DMS153 treated with DMSO at 0.1 percent for 48 hours (cell line): Measurements from ENCODE around the gene INTS12.
A peak's percentile ranks its signal among the peaks of the same experiment; 100 is the strongest.

Experiments used
- DNase-seq: peaks from one replicate; lab custom pipeline; 2025; ENCODE audit not compliant: unreplicated experiment; lab: John Stamatoyannopoulos, UW

INTS12 gene

DNA sequence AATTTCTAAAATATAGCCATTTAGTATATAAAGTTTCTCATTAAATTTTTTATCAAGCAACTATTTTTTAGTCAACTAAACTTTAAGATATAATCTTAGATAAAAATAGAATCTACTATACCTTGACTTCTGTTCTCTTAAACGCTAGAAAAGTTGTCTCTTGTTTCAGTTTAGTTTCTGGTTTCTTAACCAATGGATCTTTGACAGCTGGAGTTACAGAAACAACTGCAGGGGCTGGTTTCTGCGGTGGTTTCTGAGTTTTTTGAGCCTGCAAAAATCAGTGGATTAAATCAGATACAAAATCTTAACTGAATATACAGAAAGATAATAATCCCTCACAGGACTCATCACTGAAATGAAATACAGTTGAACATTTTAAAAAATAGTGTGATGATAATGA, 21.9 kb downstream of the INTS12 start:
- no peak for DNase-seq

DNA sequence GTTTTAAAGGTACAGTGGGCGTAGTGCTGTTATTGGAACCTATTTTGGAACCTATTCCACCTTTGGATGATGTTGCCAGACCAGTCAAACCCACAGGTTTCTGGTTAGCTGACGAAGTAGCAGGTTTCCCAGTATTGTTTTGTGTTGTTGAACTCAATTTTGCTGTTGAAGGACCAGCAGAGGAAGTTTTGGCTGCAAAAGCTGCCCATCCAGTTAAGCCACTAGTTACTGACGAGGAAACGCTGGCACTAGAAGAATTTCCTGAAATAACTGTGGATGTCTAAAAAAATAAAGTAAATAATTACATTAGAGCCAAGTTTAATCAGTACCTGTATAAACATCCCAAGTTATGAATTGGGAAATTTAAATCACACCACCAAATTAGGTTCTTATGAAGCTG, 25.5 kb downstream of the INTS12 start:
- DNase-seq: no peak

DNA sequence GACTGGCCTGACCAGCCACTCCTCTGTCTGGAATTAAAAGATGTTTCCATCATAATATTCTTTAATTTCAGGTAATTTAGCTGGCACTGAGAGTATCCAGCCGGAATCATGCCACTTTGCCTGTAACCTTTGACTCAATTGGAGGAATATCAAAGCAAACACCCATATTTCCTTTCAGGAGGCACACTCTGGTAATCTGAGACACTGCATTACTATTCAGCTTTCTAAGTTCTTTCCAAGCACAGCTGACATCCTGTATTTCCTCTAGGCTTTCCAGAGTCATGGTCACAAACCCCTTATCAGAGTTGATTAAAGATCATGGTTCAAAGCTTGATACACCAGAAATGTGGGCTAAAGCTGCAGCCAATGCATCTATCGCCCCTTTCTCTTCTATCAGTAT, 29.3 kb downstream of the INTS12 start:
- DNase-seq: no peak

DNA sequence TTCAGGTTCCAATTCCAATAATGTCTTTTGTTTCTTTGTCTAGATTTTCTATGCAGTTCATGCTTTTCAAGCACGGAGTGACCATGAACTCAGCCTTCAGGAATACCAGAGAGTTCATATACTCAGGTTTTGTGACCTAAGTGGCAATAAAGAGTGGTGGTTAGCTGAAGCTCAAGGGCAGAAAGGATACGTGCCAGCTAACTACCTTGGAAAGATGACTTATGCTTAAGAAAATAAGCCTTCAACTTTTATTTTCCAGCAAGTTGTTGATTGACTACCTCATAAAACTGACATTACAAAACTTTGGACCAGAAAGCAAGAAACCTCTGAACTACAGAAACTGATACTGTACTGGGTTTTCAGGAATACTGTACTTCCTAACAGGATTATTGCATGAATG, 30.8 kb downstream of the INTS12 start:
- DNase-seq: no peak

DNA sequence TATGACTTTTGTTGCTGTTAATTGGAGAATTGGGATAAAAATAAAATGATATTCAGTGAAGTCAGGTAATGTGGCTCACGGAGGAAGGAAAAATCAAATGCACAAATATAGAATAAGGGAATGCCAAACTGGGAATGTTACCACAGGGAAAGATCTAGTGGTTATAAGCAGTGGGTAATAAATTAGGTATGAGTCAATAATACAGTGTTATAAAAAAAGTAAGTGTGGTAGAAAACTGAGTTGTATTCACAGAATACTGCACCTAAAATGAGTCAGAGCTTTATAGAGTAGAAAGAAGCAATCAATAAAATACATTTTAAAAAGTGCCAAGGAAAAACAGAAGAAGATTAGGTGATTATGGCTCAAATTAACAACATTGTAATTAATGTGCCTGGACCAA, 34.5 kb downstream of the INTS12 start:
- no peak for DNase-seq

DNA sequence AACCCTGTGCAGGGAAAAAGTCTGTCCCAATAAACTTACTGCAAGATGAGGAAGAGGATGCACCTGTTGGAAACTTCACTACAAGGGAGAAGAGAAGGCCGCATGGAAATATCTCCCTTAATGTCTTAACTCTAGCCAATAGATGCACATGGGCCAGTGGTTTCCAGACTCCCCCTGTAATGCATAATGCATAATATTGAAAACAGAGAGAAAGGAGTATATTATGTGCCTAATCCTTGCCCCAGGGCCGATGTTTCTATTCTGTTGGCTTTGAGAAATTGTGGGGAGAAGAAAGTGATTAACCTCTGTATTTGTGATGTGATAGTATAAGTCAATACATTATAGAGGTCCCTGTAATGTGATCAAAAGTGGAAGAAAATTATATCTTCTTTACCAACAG, 37.2 kb downstream of the INTS12 start:
- DNase-seq: no peak

DNA sequence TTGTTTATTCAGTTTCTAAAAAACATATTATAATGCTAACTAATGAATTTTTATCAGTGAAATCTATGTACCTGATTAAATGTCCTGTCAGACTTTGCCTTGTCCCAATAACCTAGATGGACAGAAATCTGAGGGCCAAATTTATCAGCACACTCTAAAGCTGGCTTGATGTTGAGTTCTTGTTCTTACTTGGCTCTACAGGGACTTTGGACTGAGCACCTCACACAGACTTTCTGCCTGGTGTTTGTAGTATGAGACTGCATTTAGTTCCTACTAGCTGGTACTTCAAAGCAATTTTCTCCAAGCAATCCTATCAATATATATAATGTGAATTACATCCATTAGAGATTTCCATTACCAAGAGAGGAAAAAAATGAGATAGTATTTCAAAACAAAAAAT, 37.8 kb downstream of the INTS12 start:
- no peak for DNase-seq

DNA sequence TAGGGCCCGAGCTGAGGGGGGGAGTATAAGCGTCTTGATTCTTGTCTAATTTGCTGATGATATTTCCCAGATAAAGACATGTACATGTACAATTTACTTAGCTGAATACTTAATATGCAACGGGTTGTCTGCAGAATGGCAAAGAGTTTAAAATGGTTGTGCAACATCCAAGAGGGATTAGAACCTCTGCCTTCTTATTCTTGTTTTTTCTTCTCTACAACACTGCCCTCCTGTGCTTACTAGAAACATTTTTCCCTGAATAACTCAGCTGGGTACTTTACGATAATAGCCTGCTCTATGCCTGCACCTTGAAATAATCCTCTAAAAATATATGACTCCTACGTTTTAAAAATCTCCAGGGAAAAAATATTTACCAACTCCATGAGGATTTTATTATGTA, 41.8 kb downstream of the INTS12 start:
- DNase-seq: no peak

DNA sequence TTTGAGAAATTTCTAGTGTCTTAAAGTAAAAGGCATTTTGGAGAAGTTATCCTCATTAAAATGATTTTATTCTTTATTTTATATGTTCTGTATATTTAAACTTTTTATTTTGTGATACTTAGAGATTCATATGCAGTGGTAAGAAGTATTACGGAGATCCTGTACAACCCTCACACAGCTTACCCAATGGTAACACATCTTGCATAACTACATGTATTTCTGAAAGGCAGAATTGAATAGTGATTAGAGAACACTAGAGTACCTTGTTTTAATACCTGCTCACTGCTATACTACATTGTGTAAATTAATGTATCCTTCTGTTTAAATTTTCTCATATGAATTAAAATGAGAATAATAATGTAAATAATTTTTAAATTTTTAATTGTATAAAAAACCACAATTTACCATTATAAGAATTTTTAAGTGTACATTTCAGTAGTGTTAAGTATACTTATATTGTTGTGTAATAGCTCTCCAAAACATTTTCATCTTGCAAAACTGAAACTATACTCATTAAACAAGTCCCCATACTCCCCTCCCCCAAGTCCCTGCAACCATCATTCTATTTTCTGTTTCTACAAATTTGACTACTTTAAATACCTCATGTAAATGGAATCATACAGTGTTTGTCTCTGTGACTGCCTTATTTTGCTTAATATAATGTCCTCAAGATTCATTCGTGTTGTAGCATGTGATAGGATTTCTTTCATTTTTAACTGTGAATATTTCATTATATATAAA, 45.4 kb downstream of the INTS12 start:
- no peak for DNase-seq

DNA sequence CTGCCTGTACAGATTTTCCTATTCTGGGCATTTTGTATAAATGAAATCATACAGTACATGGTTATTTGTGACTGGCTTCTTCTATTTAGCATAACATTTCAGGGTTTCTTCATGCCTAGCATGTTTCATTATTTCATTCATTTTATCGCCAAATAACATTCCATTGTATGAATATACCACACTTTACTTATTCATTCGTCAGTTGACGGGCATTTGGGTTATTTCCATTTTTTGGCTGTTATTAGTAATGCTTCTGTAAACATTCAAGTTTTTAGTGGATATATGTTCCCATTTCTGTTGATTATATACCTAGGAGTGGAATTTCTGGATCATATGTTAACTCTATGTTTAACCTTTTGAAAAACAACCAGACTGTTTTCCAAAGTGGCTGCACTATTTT, 47.5 kb downstream of the INTS12 start:
- DNase-seq: no peak

DNA sequence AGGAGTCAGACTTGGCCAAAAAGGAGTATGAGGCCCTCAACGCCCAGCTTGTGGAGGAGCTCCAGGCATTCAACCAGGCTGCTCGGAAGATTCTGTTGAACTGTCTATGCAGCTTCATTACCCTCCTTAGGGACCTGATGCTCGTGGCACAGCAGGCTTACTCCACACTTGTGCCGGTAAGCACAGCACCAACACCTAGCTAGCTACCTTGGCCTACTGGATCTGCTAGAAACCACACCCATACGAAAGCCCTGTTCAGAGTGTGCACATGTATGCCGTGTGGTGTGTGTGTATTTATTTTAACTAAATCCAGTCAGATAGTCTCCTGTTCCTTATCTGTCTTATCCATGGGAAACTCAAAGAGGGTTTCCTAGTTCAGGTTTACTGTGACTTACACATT, 49.3 kb downstream of the INTS12 start:
- DNase-seq: no peak

DNA sequence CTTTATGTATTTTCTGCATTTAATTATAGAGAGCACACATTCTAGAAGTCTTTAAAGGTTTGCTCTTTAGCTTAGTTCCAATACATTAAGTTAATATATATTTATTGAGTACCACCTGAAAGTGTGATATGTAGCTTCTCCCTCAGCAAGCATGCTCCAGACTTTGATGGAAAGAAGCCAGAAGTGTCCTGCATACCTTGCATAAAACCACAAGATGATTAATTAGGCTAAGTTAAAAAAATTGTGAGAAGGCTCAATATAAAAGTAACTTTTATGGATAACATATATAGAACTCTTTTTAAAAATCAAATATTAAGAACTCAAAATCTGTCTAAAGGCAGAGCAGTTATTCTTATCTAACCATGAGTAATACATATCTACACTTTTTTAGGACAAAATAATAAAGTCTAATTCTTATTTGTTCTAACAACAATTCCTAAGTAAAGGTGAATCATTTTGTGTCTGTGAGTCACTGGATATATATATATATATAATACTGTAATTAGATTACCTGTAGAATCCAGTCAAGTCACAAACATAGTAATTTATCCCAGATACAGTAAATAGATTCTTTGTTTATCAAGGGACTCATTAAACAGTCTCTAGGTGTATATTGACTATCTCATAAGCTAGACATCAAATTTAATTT, 51.2 kb downstream of the INTS12 start:
- DNase-seq: no peak

DNA sequence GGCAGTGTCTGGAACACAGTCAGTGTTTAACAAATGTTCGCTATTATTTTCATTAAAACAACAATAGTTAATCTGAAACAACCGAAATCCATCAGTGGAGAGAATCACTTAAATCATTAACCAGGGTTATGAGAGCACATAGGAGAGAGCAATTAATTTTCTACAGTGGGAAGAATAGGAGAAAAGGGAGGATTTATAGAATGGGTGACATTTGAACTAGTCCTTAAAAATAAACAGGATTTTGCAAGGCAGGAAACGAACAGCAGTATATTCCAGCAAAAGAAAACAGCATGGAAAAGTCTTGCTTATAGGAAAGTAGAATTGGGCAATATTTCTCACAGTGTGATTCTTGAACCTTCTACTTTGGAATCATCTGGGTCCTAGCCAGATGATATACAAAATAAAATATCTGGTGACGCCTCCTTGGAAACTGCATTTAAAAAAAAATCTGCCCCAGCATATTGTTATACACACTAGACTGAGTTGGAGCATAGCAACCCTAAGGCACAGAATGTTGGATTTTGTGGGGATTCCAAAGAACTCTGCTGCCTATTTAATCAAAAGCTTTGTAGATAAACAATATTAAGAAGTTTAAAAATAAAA, 56.1 kb downstream of the INTS12 start:
- no peak for DNase-seq

DNA sequence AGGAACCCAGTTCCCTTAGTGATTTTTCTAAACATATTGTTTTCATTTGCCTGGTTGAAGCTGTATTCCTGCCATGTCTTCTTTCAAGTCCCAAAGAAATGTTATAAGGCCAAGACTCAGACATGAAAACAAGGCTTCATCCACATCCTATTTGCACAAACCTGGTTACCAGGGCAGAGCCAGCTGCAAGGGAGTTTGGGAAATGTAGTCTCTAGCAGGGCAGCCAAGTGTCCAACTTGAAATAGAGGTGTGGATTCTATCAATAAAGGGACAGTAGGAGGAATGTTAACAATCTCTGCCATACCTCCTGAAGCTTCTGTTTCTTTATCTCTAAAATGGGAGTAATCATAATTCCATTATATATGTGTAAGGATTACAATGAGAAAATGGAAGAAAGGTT, 56.6 kb downstream of the INTS12 start:
- DNase-seq: no peak

DNA sequence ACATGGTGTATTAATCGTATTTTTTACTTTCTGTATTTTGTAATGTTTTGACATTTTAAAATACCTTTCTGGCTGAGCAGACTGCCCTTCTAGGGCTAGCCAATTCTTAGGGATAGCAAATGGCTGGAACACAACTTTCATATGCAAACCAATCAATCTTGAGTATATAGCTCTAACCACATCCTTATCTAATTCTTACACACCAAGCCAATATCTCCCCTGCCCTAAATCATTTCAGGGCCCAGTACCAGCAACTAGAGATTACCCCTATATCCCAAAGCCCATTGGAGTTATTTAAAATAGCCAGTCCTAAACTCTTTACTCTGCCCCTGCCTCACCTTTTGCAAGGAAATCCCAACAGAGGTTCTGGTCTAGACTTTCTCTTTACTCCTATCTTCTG, 58.3 kb downstream of the INTS12 start:
- DNase-seq: no peak

DNA sequence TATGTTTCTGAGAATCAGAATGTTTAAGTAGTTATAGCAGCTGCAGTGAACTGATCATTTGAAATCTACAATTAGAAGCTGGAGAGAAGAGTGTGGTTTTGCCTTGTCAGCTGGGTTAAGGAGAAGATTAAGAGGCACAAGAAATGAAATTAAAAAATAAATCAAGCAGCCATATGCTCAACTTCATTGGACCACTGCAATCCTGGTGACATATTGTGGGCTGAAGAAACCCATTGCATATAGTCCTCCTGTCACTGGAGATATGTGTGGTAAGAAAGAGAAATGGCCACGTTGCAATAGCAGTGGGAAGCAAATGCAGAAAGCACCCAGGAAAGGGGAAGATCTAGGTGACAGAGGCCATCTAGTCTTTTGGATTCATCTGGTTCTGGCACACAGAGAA, 63.0 kb downstream of the INTS12 start:
- no peak for DNase-seq

DNA sequence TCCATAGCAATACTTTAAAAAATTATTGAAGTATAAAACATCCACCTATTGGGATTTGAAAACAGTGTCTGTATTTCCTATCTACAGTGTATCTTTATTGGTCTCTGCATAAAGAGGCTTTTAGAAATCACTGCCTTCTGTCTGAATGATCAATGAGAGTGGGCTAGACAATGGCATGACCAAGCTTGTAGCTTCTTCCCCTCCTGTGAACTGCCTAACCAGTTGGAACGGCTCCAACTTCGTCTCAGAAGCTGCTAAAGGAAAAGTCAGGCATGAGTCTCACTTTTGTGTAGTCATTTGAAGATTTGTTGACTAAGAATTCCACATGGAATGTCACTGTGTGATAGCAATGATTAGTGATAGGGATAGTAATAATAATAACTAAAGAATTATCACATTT, 64.2 kb downstream of the INTS12 start:
- DNase-seq: no peak

DNA sequence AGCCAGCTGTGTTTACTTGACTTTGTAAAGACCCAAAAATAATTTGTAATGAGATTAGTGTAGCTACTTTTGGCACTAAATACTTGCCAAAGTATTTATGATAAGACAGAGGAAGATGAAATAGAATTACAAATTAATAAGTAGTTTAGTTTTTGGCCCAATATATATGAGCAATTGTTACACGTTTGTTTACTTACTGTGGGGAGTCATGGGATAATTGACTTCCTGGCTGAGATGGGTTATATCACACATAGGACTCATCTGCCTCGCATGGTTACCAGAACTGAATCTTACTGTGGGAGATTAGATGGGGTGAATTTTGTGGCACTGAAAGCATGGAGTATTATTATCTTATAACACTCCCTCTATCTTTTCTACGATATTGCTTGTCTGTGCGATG, 66.6 kb downstream of the INTS12 start:
- no peak for DNase-seq

DNA sequence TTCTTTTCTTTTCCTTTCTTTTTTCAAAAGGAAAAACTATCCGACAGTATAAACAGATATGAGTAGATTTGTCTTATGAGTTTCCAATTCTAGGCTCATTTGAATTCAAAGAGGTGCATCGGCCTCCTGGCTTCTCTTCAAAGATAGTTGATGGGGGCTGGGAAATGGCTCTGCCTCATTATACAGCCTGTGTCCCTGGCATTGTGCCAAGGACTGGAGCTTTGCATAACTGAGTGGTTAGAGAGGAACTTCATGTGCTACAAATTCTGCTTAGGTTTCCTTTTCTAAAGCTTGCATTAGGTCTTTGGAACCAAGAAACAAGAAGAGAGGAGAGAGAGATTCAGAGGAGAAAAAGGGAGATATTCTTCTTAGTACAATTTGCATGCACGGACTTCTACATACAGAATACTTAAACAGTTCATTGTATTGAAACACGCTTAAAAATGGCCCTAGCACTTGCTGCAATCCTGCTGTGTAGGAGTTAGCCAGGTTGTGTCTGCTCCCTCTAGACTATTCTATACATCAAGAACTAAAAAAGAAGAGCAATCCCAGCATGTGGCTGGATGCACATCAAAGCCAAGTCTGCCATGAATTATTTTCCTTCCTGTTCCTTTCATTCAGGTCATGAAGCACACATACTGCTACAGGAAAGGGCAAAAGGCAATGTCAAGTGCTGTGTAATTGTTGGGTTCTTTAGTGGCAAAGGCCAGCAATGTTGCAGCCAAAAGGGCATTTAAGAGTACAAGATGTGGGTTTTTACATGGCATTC, 70.9 kb downstream of the INTS12 start:
- DNase-seq: peak; percentile 72

DNA sequence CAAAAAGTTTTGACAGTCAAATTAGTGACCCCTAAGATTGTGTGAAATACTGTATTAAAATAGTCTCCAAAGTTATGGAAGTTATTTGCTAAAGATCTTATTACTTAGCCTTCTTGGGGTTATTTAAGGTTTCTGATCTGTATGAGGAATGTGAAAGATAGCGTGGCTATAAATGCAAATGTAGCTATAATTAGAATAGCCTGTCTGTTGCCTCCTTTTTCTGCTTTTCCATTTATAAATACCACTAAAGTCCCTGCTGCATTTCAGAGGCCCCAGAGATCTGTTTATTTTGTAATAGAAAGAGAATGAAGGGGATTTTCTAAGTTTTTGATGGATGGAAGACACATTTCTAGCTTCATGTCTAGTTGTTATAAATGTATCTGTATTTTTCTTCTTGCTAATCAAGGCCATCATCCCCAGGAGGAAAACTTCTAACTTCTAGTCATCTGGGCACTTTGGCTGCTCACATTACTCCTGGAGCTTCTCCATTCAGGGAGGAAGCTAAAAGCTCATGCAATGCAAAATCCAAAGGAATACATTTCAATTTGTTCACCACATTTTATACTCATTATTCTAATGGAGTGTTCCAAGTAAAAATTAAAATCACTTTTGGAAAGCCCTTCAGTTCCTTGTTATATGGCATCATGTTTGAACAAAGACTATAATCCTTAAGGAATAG, 73.9 kb downstream of the INTS12 start:
- DNase-seq: no peak

DNA sequence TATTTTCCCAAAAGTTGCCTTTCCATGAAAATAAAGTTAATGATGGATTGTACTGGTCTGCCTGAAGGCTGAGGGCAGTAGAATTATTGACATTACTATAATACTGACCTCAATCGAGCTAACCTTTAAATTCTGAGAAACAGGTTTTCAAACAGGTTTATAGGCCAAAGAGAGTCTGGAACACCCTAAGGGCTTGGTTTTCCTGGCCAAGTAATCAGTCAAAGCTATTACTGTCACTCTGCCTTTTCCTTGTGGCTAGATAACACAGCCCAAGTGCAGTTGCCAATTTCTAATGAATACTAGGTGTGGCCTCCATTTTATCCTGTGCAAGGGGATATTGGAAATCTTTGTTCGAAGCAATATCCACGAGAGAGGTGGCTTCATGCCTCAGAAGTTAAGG, 75.2 kb downstream of the INTS12 start:
- no peak for DNase-seq
